Head of caudate nucleus (tissue), 42 donors: Measurements from ENCODE around the gene DIPK2B.

Experiments
- DNase-seq, 42 donors: peaks; one replicate each; pipeline versions ENCODE4 v3.0.0 to v3.0.0-alpha.2; 2020 to 2021; ENCODE audit warnings: mixed read lengths in 7 of 42
- intact Hi-C: fragments of 100-400 bp; cut with DNase I; formaldehyde crosslinking; loops from one replicate; pipeline ENCODE4 v1.15.0; 2022

The DIPK2B gene

DNA sequence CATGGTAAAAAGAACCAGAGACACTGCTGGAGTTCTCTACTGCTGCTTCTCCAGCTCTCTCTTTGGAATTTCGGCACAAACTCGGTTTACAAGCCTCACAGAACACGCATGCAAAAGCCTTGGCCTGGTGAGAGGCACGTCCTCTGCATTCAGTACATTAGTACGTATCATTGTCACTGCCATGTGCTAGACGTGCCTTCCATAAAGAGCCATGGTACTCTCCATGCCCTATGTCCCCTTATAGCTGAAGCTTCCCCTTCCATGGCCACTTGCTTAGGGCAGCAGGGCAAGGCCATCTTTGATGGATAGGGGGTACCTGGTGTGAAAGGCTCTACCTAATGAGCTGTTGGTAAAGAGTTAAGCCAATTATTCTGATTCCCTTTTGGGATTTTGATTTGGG is 35.0 kb downstream of the DIPK2B start:
- DNase-seq, result no peak
- intact Hi-C loops, result no loop called here

DNA sequence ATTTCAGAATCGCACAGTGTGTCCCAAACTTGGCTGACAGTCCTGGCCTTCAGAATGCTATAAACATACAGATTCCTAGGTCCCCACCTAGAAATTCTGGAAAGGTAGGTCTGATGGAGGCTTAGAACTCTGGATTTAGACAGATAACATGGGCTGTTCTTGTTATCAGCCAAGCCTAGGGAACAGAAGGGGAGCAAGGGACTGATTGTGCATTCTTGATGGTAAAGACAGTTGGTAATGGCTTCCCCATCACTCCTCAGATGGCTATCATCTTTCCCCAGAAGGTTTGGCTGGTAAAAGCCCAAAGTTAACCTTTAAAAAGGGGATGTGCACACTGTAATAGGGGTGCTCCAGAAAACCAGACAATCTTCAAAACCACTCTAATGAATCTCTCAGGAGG is 35.7 kb downstream of the DIPK2B start:
- intact Hi-C loops, result no loop called here

DNA sequence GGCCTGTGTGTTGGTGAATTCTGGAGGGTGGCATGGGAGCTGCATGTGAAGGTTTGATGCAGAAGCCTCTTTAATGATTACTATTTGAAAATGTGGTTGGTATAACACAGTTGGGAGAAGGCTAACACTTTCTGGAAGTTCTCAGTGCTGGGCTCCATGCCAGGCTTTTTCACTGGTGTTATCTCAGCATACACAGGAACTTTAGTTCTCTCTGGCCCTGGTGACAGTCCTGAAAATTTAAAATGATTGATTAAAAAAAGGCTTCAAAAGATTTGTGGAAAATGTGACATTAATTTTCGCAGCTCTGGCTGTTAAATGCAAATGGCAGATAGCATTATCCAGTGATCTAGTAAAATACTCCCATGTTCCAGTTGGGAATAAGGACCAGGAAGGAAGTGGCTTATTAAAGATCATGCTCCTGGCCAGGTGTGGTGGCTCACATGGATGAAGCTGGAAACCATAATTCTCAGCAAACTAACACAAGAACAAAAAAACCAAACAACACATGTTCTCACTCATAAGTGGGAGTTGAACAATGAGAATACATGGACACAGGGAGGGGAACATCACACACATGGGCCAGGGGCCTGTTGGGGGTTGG is 36.6 kb downstream of the DIPK2B start:
- peak in 26 of 42 donors; percentile 19 to 73 (median 38) for DNase-seq
- intact Hi-C loops, result no loop called here

More for the DNA sequence above, 35.7 kb downstream of the DIPK2B start:
- no peak for DNase-seq

DNA sequence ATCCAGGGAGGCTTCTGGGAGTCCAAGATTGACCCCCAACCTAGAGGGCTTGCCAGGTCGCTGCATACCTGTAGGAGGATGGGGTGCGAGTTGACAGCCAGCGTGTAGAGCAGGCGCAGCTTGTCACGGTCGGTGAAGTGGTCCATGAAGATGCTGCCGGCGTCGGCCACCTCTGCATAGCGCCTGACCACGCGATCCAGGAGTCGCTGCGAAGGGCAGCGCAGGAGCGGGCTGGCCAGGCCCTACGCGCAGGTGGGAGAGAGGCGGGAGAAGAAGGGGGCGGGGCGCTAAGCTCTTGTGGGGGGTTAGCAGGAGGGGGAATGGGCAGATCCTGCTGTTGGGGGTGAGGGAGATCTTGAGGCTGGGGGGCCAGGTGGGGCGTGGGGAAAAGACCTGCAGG is 43.0 kb downstream of the DIPK2B start:
- DNase-seq, result no peak
- intact Hi-C loops, result no loop called here

DNA sequence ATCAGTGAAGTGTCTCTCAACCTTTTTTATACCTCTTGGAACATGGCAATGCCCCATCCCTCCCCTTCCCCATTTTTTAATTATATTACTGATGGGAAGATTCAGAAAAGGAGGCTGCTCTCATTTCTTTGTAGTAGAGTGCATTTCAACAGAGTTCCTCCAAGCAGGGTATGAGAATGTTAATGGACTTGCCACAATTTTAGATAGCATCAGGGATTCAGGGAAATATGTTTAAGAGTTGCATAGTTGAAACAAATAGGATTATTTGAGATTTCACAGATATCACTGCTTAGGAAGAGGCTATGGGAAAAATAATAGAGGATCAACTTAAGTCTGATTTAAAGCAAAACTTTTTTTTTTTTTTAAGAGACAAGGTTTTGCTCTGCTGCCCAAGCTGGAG is 46.2 kb downstream of the DIPK2B start:
- DNase-seq, result no peak
- intact Hi-C loops, result no loop called here

DNA sequence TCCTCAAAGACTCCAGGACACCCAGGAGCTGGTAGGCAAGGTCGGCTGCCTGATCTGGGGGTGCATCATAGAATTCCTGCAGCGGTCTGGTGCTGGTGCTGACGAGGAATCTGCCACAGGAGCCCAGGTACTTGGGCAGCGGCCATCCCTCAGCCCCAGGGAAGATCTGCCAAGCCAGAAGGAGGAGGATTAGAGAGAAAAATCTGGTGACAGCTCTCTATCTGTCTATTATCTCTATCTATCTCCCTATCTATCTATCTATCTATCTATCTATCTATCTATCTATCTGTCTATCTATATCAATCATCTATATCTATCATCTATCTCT is 46.7 kb downstream of the DIPK2B start:
- no peak for DNase-seq
- intact Hi-C loops, result no loop called here
